IPS-NIHi11 (cell line): ENCODE results near the gene HSPA12A.

Experiments used
- DNase-seq: peaks from one replicate; pipeline ENCODE4 v3.0.0; 2012; ENCODE audit warnings: mixed read lengths, low spot score

The HSPA12A gene

DNA sequence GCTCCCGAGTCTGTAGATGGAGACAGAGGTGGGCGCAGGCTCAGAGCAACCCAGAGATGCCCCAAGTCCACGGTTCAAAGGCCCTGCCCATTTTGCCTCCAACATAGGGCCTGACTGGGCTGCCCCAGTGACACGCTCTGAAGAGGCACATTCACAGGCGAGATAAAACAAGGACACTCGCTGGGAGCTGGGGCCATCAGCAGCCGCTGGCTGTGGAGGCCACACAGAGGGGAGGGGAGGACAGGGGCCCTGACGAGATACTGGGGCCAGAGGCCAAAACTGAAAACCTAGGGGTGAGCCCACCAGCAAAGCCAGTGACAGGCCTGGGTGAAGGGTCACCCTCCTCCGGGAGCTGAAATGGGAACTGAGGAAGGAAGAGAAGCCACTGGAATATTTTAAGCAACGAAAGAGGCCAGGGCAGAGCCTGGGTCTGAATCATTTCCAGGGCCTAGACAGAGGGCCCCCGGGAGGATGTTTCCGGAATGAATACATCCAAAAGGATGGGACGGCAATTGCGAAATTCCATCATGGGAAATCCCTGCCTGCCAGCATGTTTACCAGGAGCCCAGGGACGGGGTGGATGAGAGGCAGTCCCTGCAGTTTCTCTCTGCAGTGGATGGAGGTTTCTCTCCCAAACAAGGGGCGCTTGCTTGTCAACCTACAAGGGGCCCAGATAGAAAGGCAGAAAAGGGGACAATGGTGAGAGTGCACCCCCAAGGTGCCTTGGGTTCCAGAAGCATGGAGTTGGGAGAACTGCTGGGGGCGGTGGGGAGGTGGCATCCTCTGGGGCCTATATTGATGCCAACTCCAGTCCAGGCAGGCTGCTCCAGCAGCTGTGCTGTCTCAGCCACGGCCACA, 29.0 kb upstream of the HSPA12A start:
- no peak for DNase-seq

DNA sequence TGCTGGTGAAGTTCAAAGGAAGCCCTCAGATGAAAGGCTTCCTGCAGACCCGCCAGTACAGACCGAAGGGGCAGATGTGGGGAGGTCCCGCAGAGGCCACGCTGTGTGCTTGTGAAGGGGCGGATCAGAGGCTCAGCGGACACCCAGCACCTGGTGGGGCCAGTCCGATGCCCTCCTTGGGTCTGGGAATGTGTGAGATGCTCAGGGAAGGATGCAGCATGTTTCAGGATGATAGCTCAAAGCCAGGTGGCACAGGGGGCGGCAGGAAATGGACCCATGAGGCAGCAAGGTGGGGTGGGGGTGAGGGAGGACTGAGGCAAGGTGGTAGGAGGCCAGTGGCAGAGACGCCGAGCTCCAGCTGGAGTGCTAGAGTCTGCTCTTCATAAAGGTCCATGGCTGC, 27.9 kb upstream of the HSPA12A start:
- DNase-seq: no peak

DNA sequence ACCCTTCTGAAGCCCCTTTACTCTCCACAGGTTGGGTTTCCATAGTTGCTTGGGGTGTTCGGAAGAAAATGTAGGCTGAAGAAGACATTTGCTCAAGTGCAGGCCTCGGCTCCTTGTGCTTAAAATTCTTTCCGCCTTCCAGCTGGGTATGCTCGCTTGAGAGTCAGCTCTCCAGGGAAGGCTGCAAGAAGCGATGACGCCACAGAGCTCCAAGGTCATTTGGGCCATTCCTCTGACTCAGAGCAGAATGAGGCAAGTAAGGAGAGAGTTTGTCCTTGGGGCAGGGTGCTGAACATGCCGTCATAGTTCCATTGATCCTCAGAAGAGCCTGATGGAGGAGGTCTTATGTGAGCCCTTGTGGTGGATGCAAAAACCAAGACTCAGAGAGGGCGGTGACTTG, 27.4 kb upstream of the HSPA12A start:
- DNase-seq: no peak

DNA sequence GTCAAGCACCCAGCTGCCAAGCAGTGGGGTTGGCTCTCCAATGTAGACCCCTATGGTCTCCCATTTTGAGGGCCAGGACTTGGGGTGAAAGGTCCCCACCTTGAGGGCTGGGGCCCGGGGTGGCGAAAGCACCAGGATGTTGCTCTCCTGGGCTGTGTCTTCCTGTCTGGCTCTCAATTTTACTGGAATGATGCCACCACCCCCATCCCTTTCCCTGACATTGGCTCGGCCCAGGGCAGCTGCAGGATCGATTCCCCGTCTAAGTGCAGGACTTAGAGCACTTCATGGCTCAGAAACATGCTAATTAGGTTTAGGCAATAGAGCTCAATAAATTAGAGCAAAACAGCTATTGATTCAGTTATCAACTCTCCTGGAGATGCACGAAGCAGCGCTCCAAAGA, 27.0 kb upstream of the HSPA12A start:
- no peak for DNase-seq

DNA sequence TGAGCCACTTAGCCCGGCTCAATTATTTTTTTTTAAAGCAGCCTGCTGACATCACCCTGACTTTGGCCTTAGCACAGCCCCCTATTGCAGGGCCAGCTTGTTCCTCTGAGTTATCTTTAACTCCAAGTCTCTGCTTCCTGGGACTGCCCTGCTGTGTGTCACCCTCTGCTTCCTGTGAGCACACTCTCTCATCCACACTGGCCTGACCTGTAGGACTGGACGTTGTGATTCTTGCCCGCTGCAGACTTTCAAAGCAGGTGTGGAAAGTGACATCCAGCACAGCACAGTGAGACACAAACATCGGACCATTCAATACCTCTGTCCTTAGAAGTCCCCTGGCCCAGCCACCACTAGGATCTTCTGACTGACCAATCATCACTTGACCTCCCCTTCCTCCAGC, 26.4 kb upstream of the HSPA12A start:
- DNase-seq: no peak

DNA sequence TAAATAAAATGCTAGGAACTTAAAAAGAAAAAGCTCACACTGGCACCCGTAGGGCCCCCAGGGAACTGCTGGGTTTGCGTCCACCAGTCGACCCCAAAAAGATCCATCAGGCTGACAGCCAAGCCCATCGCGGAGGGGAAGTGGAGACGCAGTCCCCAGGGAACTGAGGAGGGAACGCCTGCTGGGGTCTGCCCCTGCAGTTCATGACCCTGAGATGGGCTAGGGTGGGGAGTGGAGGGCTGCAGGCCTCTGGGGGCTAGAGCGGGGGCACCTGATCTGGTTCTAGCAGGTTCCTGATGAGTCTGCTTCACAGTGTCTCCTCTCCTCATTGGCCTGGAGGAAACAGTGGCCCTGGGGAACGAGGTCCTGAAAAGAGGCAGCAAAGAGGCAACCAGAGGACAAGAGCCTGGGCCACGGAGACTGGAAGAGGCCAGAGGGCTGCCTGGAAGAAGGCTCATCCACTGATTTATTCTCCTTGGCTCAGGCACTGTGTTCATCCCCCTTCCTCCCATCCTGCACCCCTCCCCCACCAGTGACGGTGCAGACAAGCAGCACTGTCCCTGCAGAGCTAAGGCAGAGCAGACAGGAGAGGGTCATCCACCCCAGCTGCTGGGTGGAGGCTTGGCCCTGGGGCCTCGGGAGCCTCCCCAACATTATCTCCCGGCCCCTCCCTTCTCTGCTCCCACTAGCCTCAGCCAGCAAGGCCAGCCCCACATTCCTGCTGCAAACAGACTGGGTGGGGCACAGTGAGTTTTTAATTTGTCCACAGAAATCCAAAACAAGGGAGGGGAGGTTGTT, 24.7 kb upstream of the HSPA12A start:
- DNase-seq: peak; percentile 23

DNA sequence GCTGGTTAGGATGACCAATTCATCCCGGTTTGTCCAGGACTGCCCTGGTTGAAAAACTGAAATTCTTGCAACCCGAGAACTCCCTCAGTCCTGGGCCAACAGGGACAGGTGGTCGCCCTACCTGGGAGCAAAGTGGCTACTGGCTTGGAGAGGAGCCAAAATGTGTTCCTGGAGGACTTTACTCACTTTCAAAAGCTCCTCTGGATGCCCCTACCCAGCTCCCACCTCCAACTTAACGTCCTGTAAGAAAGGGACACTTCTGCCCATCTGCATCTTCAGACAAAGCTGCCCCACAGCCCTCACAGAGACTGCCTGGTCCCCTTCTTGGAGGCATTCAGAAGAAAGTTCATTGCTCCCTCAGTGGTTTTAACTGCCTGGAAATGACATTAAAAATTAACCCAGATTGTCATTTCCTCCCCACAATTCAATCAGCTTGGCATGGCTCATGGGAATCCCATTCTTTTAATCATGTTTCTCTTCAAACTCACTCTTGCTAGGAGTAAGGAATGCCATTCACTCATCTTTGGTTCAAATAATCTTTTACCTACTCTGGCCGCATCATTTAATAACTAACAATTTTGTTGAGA, 24.0 kb upstream of the HSPA12A start:
- no peak for DNase-seq

GRCh38 chr10:116765648-116766081, 23.3 kb upstream of the HSPA12A start:
- peak; percentile 65 for DNase-seq

DNA sequence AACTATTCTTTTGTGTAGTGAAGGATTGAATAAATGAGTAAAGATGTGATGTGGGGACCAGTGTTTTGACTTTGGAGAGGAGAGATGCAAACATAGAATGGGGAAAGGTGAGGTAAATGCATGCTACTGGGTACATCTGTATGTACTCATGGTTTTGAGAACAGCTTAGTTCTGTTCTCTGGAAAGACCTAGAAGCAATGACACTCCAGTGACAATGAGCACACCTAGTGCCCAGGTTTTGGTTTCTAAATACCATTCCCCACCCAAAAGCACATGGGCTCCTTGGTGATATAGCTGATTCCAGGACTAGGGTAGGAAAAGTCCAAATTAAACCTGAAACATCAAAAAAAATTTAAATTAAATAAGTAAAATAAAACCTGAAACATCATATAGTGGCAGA, 22.6 kb upstream of the HSPA12A start:
- no peak for DNase-seq

GRCh38 chr10:116763440-116763839, 21.1 kb upstream of the HSPA12A start:
- no peak for DNase-seq

DNA sequence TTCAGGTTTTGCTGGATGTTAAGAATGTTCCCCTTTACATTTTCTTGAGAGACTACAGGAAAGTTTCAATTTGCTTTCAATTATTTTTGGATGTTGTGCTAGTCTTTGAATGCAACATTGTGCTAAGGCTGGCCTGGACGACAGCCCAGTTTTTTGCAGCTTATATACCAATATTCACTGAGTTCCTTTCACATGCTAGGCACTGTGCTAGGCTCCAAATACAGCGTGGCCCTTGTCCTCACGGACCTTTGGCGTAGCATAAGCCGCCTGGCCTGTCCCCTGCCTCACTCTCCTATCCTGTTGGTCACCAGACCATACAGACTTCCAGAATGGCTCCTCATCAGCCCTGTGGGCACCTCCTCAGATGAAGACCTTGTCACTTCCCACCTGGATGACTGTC, 19.5 kb upstream of the HSPA12A start:
- DNase-seq: no peak

DNA sequence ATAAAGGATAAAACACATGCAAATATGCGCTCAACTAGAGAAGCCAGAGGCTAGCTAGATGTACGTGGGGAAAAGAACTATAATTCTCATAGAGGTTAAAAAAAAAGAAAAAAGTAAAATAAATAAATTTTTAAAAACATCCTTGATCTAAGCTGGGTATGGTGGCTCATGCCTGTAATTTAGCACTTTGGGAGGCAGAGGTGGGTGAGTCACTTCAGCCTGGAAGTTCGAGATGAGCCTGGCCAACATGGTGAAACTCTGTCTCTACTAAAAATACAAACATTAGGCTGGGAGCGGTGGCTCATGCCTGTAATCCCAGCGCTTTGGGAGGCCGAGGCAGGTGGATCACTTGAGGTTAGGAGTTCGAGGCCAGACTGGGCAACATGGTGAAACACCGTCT, 18.6 kb upstream of the HSPA12A start:
- no peak for DNase-seq

GRCh38 chr10:116757246-116757645, 14.9 kb upstream of the HSPA12A start:
- DNase-seq: no peak

- no peak for DNase-seq
These were observed 13.9 kb upstream of the HSPA12A start for GRCh38 chr10:116756277-116756676.

DNA sequence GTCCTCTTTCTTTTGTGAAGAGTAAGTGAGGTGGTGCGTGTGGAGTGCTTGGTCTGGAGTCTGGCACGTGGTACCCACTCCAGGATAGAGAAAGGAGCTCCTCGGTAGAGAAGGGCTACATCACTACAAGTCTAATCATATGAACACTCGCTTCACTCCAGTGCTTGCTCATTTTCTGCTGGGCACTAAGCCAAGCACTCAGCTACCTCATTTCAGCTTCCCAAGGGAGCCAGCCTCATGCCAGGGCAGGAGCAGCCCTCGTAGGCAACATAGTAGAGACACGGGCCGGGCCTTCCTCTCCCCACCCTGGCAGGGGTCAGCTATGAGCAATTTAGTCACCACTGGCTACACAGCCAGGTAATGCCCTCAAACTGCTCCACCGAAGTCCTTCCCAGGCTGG, 11.4 kb upstream of the HSPA12A start:
- DNase-seq: no peak

DNA sequence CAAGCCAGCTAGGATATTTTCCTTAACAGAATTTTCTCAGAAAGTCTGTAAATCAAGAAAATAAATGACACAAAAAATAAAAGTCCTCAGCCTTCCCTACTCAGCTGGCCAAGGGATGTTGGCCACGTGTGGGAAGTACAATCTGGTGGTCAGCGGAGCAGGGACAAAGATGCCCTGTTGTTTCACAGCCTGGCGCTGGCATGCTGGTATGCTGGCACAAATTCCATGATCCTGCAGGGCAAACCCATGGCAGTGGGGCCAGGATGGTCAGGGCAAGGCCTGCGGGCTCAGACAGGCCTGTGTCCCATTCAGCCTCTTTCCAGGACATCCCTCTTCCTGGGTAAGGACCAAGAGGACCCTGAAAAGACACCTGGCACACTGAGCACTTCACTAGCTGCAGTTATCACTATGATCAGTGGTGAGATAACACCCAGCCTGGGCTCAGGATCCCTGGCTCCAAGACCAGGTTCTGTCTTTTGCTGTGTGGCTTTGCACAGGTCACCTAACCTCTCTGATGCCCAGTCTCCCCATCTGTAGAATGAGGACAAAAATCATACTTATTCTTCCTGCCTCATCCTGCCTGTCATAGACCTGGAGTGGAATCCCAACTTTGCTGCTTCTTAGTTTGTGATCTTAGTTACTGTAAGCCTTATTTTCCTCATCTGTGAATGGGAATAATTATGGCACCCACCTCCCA, 10.8 kb upstream of the HSPA12A start:
- DNase-seq: no peak

GRCh38 chr10:116752563-116752962, 10.2 kb upstream of the HSPA12A start:
- no peak for DNase-seq

DNA sequence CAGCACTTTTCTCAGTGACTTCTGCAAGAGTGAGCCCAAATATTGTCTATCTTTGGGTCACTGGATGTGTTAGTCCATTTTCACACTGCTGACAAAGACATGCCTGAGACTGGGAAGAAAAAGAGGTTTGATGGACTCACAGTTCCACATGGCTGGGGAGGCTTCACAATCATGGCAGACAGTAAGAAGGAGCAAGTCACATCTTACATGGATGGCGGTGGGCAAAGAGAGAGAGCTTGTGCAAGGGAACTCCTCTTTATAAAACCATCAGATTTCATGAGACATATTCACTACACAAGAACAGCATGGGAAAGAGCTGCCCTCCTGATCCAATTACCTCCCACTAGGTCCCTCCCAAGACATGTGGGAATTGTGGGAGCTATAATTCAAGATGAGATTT, 6.1 kb upstream of the HSPA12A start:
- DNase-seq: no peak

DNA sequence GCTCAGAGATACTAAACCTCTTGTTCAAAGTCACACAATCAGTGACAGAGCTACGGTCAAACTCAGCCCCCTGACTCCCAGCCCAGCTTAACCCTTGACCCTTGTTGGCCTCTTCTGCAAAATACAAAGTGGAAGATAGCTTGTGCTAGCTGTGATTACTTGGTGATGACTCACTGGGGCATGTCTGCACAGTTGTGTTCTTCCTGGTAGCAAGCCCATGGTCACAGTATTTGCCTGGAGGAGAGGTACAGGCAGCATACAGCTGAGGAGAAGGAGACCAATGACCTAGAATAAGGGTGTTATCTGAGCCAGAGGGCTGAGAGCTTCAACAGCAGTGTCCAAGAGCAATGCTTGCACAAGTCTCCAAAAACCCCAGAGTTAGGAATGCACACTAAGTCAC, 5.7 kb upstream of the HSPA12A start:
- DNase-seq: no peak

GRCh38 chr10:116747325-116747724, 5.0 kb upstream of the HSPA12A start:
- no peak for DNase-seq

- DNase-seq: no peak
These were observed 2.5 kb upstream of the HSPA12A start for GRCh38 chr10:116744885-116745284.

GRCh38 chr10:116744163-116744753, 1.9 kb upstream of the HSPA12A start:
- DNase-seq: no peak
